Stimulated activated CD4-positive, alpha-beta T cell treated with anti-CD3 and anti-CD28 coated beads, Interleukin-2, amount 100 ng/mL, for 24 hours (primary cell): ENCODE data around the gene PCED1B.

ENCODE experiments used
- DNase-seq, 2 donors: peaks; one replicate each; pipeline ENCODE4 v3.0.0-alpha.2; 2020

Gene PCED1B

DNA sequence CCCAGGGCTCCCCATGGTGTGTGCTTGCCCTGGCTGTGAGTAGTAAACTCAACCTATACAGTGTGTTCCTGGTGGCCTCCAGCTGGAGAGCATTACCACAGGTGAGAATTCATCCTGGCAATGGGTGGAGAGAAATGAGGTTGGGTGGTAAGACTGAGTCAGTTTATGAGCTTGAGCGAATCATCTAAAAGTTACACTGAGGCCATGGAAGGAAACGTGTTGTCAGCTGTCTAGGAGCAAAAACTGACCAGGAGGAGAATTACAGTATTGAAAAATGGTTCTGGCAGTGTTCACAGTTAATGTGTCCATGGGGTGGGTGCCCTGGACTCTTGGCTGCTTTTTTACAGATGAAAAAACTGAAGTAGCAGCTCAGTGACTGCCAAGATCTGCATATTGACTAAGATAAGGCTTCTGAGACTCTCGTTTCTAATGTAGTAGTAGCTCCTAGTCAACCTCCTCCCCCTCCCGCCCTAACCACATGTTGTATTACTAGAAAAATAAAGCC is 202.3 kb downstream of the PCED1B start:
- DNase-seq = peak; percentile 39 to 41

DNA sequence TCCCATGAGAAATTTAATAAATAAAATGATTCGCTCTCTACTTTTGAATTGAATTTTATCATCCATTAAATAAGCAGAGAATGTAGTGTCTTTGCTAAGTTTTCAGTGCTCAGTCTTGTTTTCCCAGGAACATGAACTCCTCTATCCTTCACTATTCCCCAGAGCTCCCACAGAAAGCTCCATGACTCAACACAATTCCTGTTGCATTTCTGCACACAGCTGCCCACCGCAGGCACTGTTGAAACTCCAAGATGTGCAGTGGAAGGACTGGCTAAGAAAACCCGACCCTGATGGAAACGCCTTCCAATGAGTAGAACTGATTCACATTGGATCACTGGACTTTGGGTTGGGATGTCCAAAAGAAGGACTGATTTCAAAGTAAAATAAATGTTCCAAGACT is 202.8 kb downstream of the PCED1B start:
- no peak for DNase-seq
